PC-9 (cell line): Measurements from ENCODE around the gene RDH14.

ENCODE experiments used
- CTCF ChIP-seq: fragments of 200-600 bp; sonication (generic); conservative IDR thresholded peaks from 2 replicates; pipeline ENCODE4 v1.6.1; 2017; ENCODE audit warnings: mixed run types, antibody characterized with exemption, mild to moderate bottlenecking, moderate library complexity
- EZH2 ChIP-seq: fragments of 200-600 bp; sonication (generic); IDR thresholded peaks from 2 replicates; pipeline ENCODE4 v1.8.0; 2017; ENCODE audit warnings: antibody characterized with exemption, low read depth

- TF ChIP-seq CTCF (no peak), EZH2 (no peak)
Observed at GRCh38 chr2:18578033-18578432, 17.6 kb upstream of the RDH14 start.
